Hematopoietic multipotent progenitor cell (in vitro differentiated cells): Measurements from ENCODE around the gene KLK12. TPM values are rescaled to one million over a fixed set of nuclear protein-coding genes. Genes with fewer than 3 reads are reported as not detected.
A peak's percentile ranks its signal among the peaks of the same experiment; 100 is the strongest.

Source experiments
- DNase-seq, 3 donors: peaks; one replicate each; pipeline ENCODE4 v3.0.0-alpha.2; 2011 to 2015; ENCODE audit warnings: low read depth in 2 of 3, low spot score in 2 of 3
- total RNA-seq: library from RNA; depleted of rRNA; stranded (reverse); fragments of >200 nt; gene quantifications from one replicate; pipeline ENCODE4 v1.2.3, GENCODE V29; 2012

KLK12 gene
- total RNA-seq, 1 donor, result not detected

DNA sequence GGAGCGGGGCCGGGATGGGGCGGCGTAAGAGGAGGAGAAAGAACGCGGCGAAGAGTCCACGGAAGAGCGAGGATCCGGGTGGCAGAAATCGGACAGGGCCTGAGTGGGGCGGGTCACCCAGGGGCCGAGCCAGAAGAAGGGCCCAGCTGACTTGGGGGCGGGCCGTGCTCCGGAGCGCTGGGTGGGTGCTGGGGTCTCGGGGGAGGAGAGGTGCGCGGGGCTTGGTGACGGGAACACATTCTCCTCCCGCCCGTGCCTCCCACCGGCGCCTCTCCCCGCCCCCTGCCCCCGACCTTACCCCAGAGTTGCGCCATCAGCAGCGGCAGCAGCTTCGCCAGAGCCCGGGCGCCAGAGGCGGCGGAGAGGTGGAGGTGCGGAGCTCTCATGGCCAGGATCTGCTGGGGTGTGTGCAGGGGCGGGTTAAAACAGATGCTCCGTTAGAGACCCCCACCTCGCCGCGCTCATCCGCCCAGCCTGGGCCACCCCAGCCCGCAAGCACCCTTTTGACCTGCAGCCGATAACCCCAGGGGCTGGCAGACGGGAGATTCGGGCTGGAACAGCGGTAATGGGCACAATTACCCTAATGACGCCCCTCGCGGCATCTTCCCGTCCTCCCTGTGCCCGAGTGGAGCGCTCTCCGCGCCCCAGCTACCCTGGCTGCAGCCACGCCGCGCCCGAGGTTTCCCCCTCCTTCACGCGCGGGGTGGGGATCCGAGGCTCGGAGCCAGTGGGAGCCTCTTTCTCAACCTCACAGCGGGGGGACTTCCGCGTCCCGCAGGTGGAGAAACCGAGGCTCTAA is 15.9 kb downstream of the KLK12 start:
- peak in 1 of 3 donors; percentile 36 for DNase-seq

GRCh38 chr19:51016798-51017683 is 17.8 kb downstream of the KLK12 start:
- DNase-seq, result peak in 2 of 3 donors; percentile 58 to 63

GRCh38 chr19:51015691-51016267 is 19.0 kb downstream of the KLK12 start:
- no peak for DNase-seq

- no peak for DNase-seq
Measured at GRCh38 chr19:51014242-51014641, 20.6 kb downstream of the KLK12 start.

DNA sequence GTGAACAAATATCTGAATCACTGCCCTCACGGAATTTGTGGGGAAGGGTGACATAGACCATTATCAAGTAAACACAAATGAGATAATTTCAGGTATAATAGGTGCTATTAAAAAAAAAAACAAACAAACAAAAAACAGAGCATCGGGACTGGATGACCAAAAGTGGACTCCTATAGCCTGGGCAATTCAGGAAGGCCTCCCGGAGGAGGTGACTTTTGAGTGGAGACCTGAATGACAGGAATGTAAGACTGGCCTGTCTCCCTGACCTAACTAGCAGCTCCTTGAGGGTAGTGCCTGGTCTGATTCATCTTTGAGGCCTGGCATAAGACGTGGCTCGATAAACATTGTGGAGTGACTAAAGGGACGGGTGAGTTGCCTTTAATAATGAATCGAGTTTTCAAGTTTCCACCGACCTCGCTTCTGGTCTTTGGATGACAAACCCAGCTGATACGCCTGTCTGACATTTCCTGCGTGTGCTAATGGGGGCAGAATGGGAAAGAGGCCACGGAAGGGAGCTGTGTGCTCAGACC is 22.1 kb downstream of the KLK12 start:
- no peak for DNase-seq

GRCh38 chr19:51010066-51010795 is 24.6 kb downstream of the KLK12 start:
- DNase-seq, result no peak

- no peak for DNase-seq
Measured at GRCh38 chr19:51009061-51009891, 25.5 kb downstream of the KLK12 start.

DNA sequence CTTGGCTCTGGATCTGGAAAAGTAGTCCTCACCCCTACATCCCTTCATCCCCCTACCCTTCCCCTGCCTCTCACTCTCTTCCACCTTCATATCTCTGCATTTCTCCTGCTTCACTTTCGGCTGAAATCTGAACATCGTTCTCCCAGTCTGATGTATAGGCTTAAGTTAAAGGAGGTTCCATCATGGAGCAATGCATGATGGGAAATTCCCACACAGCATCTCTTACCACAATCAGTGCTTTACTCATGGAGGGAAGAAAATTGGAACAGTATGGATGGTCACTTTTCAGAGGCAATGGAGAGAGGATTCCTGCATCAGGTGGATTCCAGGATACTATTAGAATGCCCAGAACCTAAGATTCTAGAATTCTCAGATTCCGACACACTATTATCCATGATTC is 27.3 kb downstream of the KLK12 start:
- no peak for DNase-seq

- DNase-seq, result no peak
Measured at GRCh38 chr19:51006406-51006805, 28.4 kb downstream of the KLK12 start.

DNA sequence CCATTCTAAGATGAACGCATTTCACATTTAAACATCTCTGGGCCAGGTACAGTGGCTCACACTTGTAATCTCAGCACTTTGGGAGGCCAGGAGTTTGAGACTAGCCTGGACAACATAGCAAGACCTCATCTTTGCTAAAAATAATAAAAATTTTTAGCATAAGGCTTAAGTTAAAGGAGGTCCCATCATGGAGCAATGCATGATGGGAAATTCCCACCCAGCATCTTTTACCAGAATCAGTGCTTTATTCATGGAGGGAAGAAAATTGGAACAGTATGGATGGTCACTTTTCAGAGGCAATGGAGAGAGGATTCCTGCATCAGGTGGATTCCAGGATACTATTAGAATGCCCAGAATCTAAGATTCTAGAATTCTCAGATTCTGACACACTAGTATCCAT is 29.6 kb downstream of the KLK12 start:
- no peak for DNase-seq

GRCh38 chr19:51003316-51003715 is 31.5 kb downstream of the KLK12 start:
- no peak for DNase-seq

DNA sequence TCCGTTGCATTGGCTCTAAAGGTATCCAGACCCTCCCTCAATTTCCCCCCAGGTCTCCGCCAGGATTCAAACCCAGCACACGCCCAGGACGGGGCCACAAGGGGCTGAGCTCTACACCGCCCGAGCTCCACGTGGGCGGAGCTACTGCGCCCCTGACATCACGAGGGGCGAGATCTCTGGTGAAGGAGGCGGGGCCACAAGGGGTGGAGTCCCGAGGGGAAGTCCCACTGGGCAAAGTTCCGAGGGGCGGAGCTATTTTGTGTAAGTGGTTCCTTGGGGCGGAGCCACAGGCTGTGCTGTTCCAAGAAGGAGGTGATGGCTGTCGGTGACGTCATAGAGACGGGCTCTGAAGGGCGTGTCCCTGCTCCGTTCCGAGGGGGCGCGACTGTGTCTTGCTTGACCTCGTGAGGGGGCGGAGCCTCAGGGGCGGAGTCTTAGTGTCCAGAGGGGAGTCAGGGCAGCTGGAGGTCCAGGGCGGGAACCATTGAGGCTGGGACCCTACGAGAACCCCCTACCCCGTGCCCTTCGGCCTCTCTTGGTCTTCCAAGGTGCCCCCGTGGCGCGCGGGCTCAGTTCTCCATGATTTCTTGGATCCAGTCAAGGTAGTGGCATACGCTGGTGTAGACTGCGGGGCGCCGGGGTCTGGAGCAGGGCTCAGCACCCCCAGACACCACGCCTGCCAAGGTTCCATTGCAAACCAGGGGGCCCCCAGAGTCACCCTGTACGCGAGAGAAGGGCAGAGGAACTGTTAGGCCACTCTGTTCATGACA is 32.1 kb downstream of the KLK12 start:
- peak in 1 of 3 donors; percentile 21 for DNase-seq

DNA sequence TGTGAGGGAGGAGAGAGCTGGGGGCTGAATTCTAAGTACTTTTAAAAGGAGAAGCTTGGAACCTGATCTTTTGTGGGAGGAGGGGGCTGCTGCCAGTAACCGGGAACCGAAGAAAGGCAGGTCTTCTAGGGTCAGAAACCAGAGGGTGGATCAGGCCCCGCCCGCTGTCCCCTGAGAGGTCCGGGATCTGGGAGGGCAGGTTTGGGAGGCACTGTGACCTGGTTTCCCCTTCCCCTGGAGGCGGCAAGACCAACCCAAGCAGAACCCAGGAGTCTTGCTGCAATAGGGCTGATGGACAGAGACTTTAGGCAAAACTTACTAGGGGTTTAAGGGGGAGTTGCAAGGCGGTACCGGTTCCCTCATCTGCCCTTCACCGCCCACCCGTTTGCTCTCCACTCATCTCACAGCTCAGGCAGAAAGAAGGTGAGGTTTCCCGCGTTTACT is 32.7 kb downstream of the KLK12 start:
- DNase-seq, result no peak

DNA sequence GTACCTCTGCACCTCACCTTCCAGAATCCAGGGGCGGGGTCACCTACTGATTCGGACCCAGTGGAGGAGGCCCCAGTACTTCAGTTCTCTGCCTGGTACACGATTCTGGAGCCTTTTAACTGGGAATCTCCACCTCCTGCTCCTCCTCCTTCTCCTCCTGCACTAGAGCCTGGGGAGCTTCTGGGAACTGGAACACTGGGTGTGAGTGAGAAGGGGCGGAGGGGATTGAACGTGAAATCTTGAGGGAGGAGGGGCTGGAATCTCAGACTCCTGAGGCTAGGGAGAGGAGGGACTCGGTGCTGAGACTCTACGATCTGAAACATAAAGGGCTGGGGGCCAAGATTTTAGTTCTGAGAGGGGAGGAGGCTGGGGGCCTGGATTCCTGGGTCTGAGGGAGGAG is 33.3 kb downstream of the KLK12 start, which contains the start of gene KLK8:
Gene KLK8 (minus strand): TSS at position 90 of the 400 bp plus-strand sequence. CDS start 437 bp downstream, outside the sequence.
- no peak for DNase-seq

DNA sequence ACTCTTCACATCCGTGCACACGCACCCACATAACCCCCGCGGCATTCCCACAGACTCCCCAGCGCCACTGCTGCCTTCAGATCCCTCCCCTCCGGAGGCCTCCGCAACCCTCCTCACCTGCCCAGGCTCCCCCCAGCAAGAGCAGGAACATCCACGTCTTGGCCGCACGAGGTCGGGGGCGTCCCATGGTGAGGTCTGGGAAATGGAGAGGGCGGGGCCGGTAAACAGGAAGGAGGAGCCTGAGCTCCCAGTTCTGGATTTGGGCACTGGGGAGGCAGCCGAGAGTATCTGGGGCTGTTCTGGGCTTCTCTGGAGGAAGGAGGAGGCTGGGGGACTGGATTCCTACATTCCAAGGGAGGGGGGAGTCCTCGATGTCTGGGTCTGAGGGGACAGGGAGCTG is 33.8 kb downstream of the KLK12 start:
- no peak for DNase-seq

DNA sequence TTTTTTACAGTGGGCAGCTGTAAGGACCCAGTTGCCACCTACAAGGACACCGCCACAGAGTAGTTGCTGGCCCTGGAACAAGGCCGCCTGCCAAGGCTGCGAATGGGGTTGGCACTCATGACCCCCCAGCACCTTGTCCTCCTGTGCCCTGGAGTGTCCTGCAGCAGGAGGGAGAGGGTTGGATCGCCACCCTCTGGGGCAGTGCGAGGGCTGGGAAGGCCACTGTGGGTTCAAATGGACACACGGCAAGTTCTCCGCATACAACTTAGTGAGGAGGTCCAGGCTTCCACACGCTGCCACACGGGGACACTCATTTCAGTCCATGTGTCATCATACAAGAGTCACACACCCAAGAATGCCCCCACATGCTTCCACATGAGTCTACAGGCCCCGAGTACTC is 34.4 kb downstream of the KLK12 start:
- DNase-seq, result no peak

- no peak for DNase-seq
Measured at GRCh38 chr19:50998686-50999085, 36.1 kb downstream of the KLK12 start.

GRCh38 chr19:50998061-50998460 is 36.7 kb downstream of the KLK12 start:
- DNase-seq, result no peak

GRCh38 chr19:50994129-50994528 is 40.7 kb downstream of the KLK12 start:
- DNase-seq, result no peak
